IMR-90 (cell line): ENCODE data around the gene SMTNL1. TPM values are rescaled to one million over a fixed set of nuclear protein-coding genes. Genes with fewer than 3 reads are reported as not detected.

ENCODE experiments used
- ATAC-seq: fragments of 200-7000 bp; cut with Tn5 transposase; 2 replicates; pipeline ENCODE4 v1.9.1; 2020; ENCODE audit warnings: low read depth, mild to moderate bottlenecking, moderate library complexity
- BruUV-seq: library from RNA; stranded (reverse); fragments of 400-500 nt; replicated peaks from 2 replicates; lab custom pipeline; 2021; lab: Mats Ljungman, UMichigan
- CTCF ChIA-PET: fragments of 300-600 bp; formaldehyde crosslinking; extraction: SDS; loops from one replicate; lab custom pipeline; 2021; ENCODE audit warnings: antibody characterized with exemption; lab: Yijun Ruan, JAX
- POLR2A ChIA-PET: fragments of 300-600 bp; sonication (Branson Sonifier 250); formaldehyde crosslinking; loops from one replicate; lab custom pipeline; 2022; ENCODE audit warnings: antibody characterized with exemption; ENCODE audit not compliant: unreplicated experiment; lab: Charles Lee
- DNase-seq: peaks from one replicate; pipeline ENCODE4 v3.0.0; 2013
- H2AFZ ChIP-seq: replicated peaks from 2 replicates; pipeline ENCODE3; 2013; ENCODE audit warnings: low read length, mild to moderate bottlenecking; ENCODE audit not compliant: poor library complexity
- H2AK5ac ChIP-seq: 2 replicates; pipeline ENCODE4 v1.6.1; 2013; ENCODE audit warnings: low read depth, low read length, inconsistent platforms
- H2AK9ac ChIP-seq: replicated peaks from 2 replicates; pipeline ENCODE3; 2013; ENCODE audit warnings: mild to moderate bottlenecking, low read depth, low read length, moderate library complexity; ENCODE audit not compliant: poor library complexity
- H2BK120ac ChIP-seq: 2 replicates; pipeline ENCODE4 v1.6.1; 2013; ENCODE audit warnings: low read depth, low read length, inconsistent platforms
- H2BK15ac ChIP-seq: 3 replicates; pipeline ENCODE4 v1.6.1; 2013; ENCODE audit warnings: low read depth, low read length, inconsistent platforms
- H2BK20ac ChIP-seq: 2 replicates; pipeline ENCODE4 v1.6.1; 2013; ENCODE audit warnings: low read depth, mild to moderate bottlenecking, inconsistent platforms, low read length, moderate library complexity
- H2BK5ac ChIP-seq: 2 replicates; pipeline ENCODE4 v1.6.1; 2013; ENCODE audit warnings: mild to moderate bottlenecking, low read depth, low read length, inconsistent platforms; ENCODE audit not compliant: poor library complexity, severe bottlenecking
- H3K14ac ChIP-seq: replicated peaks from 2 replicates; pipeline ENCODE4 v1.6.1; 2013; ENCODE audit warnings: low read depth, low read length, inconsistent platforms
- H3K18ac ChIP-seq: 2 replicates; pipeline ENCODE4 v1.6.1; 2013; ENCODE audit warnings: low read depth, low read length, control low read depth
- H3K23ac ChIP-seq: 2 replicates; pipeline ENCODE4 v1.6.1; 2013; ENCODE audit warnings: low read depth, low read length, inconsistent platforms
- H3K27ac ChIP-seq: 2 replicates; pipeline ENCODE4 v1.5.1; 2013; ENCODE audit warnings: mild to moderate bottlenecking, control low read depth, low read length; ENCODE audit not compliant: insufficient read depth
- H3K27me3 ChIP-seq: 2 replicates; pipeline ENCODE4 v1.6.1; 2013; ENCODE audit warnings: low read length; ENCODE audit not compliant: control insufficient read depth, insufficient read depth
- H3K36me3 ChIP-seq: 2 replicates; pipeline ENCODE4 v1.6.1; 2013; ENCODE audit warnings: low read length, mixed read lengths; ENCODE audit not compliant: control insufficient read depth, insufficient read depth
- H3K4ac ChIP-seq: 2 replicates; pipeline ENCODE4 v1.6.1; 2013; ENCODE audit warnings: low read depth, low read length, inconsistent platforms
- H3K4me1 ChIP-seq: 2 replicates; pipeline ENCODE4 v1.6.1; 2013; ENCODE audit warnings: low read length, mixed read lengths; ENCODE audit not compliant: control insufficient read depth, insufficient read depth
- H3K4me2 ChIP-seq: 2 replicates; pipeline ENCODE4 v1.6.1; 2013; ENCODE audit warnings: low read depth, mild to moderate bottlenecking, control low read depth, low read length, moderate library complexity
- H3K4me3 ChIP-seq: 2 replicates; pipeline ENCODE4 v1.5.1; 2013; ENCODE audit warnings: low read depth, mild to moderate bottlenecking, control low read depth, low read length, moderate library complexity; ENCODE audit not compliant: insufficient read depth
- H3K56ac ChIP-seq: 2 replicates; pipeline ENCODE4 v1.6.1; 2013; ENCODE audit warnings: low read length, inconsistent platforms; ENCODE audit not compliant: insufficient read depth; ENCODE audit errors: extremely low read depth
- H3K79me1 ChIP-seq, 2 experiments: 2 replicates each; pipeline ENCODE4 v1.6.1; 2013; ENCODE audit warnings: low read length in 2 of 2, inconsistent platforms in 1 of 2, low read depth in 1 of 2
- H3K9ac ChIP-seq: 2 replicates; pipeline ENCODE4 v1.6.1; 2013; ENCODE audit warnings: low read depth, low read length, control low read depth
- H3K9me1 ChIP-seq: 2 replicates; pipeline ENCODE4 v1.6.1; 2013; ENCODE audit warnings: low read length, inconsistent platforms; ENCODE audit not compliant: insufficient read depth
- H3K9me3 ChIP-seq: 2 replicates; pipeline ENCODE4 v1.6.1; 2013; ENCODE audit warnings: low read length; ENCODE audit not compliant: control insufficient read depth, insufficient read depth
- H4K20me1 ChIP-seq: 2 replicates; pipeline ENCODE4 v1.6.1; 2013; ENCODE audit warnings: low read length, inconsistent platforms; ENCODE audit not compliant: insufficient read depth
- H4K5ac ChIP-seq: 2 replicates; pipeline ENCODE4 v1.6.1; 2013; ENCODE audit warnings: mild to moderate bottlenecking, low read depth, low read length, control low read depth
- H4K8ac ChIP-seq, 2 experiments: 2 replicates each; pipeline ENCODE4 v1.6.1; 2013; ENCODE audit warnings: low read depth in 2 of 2, low read length in 2 of 2, control low read depth in 1 of 2, inconsistent platforms in 1 of 2
- H4K91ac ChIP-seq: 2 replicates; pipeline ENCODE4 v1.6.1; 2013; ENCODE audit warnings: low read depth, low read length, inconsistent platforms; ENCODE audit not compliant: insufficient read depth
- CEBPB ChIP-seq: IDR thresholded peaks from 2 replicates; pipeline ENCODE4 v1.6.1; 2012; ENCODE audit warnings: low read depth, low read length, improper control_type of control experiment
- RCOR1 ChIP-seq: IDR thresholded peaks from 2 replicates; pipeline ENCODE4 v1.6.1; 2012; ENCODE audit warnings: mild to moderate bottlenecking, low read length, improper control_type of control experiment; ENCODE audit not compliant: insufficient replicate concordance
- WGBS, 2 experiments: methylation state at CpG; one replicate each; pipeline versions ENCODE4 v1.1.5 to v1.1.7; 2013; ENCODE audit warnings: missing lambda C conversion rate in 2 of 2; ENCODE audit not compliant: insufficient read length in 1 of 2; ENCODE audit errors: extremely low coverage in 2 of 2; 5-methylcytosine and 5-hydroxymethylcytosine counted together
- dilution Hi-C: fragments of 300-500 bp; cut with HindIII; formaldehyde crosslinking; loops from one replicate; pipeline ENCODE4 v1.14.3; 2018; ENCODE audit warnings: low sequenced_read_pairs; ENCODE audit not compliant: unreplicated experiment
- in situ Hi-C: fragments of 300-500 bp; cut with MboI; formaldehyde crosslinking; loops from 3 replicates; pipeline ENCODE4 v1.14.3; 2019; ENCODE audit warnings: low sequenced_read_pairs, inconsistent platforms, mixed read lengths
- intact Hi-C: fragments of 100-400 bp; cut with micrococcal nuclease; formaldehyde crosslinking; loops from 2 replicates; pipeline ENCODE4 v1.10.0; 2022
- polyA plus RNA-seq, 3 experiments: library from polyadenylated mRNA; depleted of rRNA; stranded (reverse); fragments of >200 nt; gene quantifications; 2 replicates each; pipeline ENCODE4 v1.2.3, GENCODE V29; 2012; ENCODE audit warnings: low replicate concordance in 1 of 3
- total RNA-seq: library from RNA; depleted of rRNA; stranded (reverse); fragments of >200 nt; gene quantifications from 2 replicates; pipeline ENCODE4 v1.2.3, GENCODE V29; 2012

SMTNL1 gene
- total and polyA plus RNA-seq, 2 of the 4 experiments (the other 2 are of a cell fraction) = not detected

GRCh38 chr11:57555393-57555792 lies 18.0 kb downstream of the SMTNL1 start:
- no peak overlapping the region for H2AFZ ChIP-seq
- no peak overlapping the region for H3K18ac ChIP-seq
- H4K20me1 ChIP-seq = no peaks in the 10 kb centered on the region
- no peak overlapping the region for H3K4me3 ChIP-seq
- H3K9ac ChIP-seq = no peak overlapping the region
- no peak overlapping the region for H3K27ac ChIP-seq
- no peak overlapping the region for H3K4me2 ChIP-seq
- in situ Hi-C loops = no loop called here
- H2BK5ac ChIP-seq = no peak overlapping the region
- no peaks in the 10 kb centered on the region for H3K9me3 ChIP-seq
- no peak overlapping the region for H2BK20ac ChIP-seq
- no TSS peak for BruUV-seq
- H2AK9ac ChIP-seq = no peak overlapping the region
- ChIA-PET POLR2A (no interaction called here), CTCF (interaction anchor here (0.7 kb wide), 1 partner anchor 62 kb away, joined by 5 read pairs; no protein-coding TSS in a partner anchor)
- no peaks in the 10 kb centered on the region for H3K27me3 ChIP-seq
- intact Hi-C loops = no loop called here
- H2AK5ac ChIP-seq = no peak overlapping the region
- 100% methylated on average over 1 of the region's 2 CpGs; no CpG with 5 or more reads in 1 of the 2 experiments for WGBS, 2 experiments
- no peak for ATAC-seq
- peak; percentile 29; the same call in 1 of the 2 replicates for TF ChIP-seq CEBPB
- TF ChIP-seq RCOR1 = no peak
- no peak overlapping the region for H3K4ac ChIP-seq
- no peak overlapping the region for H2BK120ac ChIP-seq
- no peaks in the 10 kb centered on the region for H3K79me1 ChIP-seq
- H4K91ac ChIP-seq = no peak overlapping the region
- dilution Hi-C loops = no loop called here
- no peaks in the 10 kb centered on the region for H3K4me1 ChIP-seq
- no peak overlapping the region for H3K14ac ChIP-seq
- no peak overlapping the region for H3K23ac ChIP-seq
- H4K5ac ChIP-seq = no peak overlapping the region
- no peak overlapping the region for H2BK15ac ChIP-seq
- DNase-seq = no peak
- peaks cover 52% of the 10 kb centered on the region for H3K36me3 ChIP-seq
- H4K8ac ChIP-seq = no peak overlapping the region
- H3K9me1 ChIP-seq = no peaks in the 10 kb centered on the region
- H3K56ac ChIP-seq = no peak overlapping the region
